ENCODE measurements around the gene CASP10.
A peak's percentile ranks its signal among the peaks of the same experiment; 100 is the strongest.

The CASP10 gene

GRCh38 chr2:201156036-201156435 is 26.9 kb upstream of the CASP10 start:
- Histone ChIP-seq H3K36me3 (ENCODE audit: insufficient read depth, low read length) (peaks cover 27% of the 10 kb centered on the region), H3K79me2 (ENCODE audit: insufficient read depth, low read length) (no peaks in the 10 kb centered on the region), H3K4me3 (ENCODE audit: low read depth in 1 of 2, low read length in 2 of 2) (no peak overlapping the region), H2AFZ (ENCODE audit: low read depth, low read length) (no peak overlapping the region), H3K9ac (ENCODE audit: low read depth, low read length) (no peak overlapping the region), H3K4me1 (ENCODE audit: insufficient read depth, low read length) (peaks cover 13% of the 10 kb centered on the region), H3K9me3 (ENCODE audit: insufficient read depth, low read length, severe bottlenecking) (no peaks in the 10 kb centered on the region), H3K27ac (ENCODE audit: low read length) (no peak overlapping the region), H4K20me1 (ENCODE audit: insufficient read depth, low read length) (no peaks in the 10 kb centered on the region), H3K4me2 (ENCODE audit: insufficient read depth, low read length) (no peak overlapping the region), H3K27me3 (ENCODE audit: insufficient read depth, low read length, poor library complexity) (no peaks in the 10 kb centered on the region)
- DNase-seq (no peak), ATAC-seq (ENCODE audit: insufficient read depth, low read depth) (no peak)
- no peak for TF ChIP-seq EZH2 (IDR thresholded peaks at IDR 0.05; ENCODE audit: borderline replicate concordance, low read depth, low read length, severe bottlenecking)
- TF ChIP-seq CTCF (IDR thresholded peaks at IDR 0.05; ENCODE audit: borderline replicate concordance, extremely low read depth, low read length, poor library complexity, severe bottlenecking), result no peak

- DNase-seq (no peak), ATAC-seq (ENCODE audit: insufficient read depth, low read depth) (no peak)
- H2AFZ ChIP-seq (ENCODE audit: low read depth, low read length), result no peak overlapping the region
- H3K4me1 ChIP-seq (ENCODE audit: insufficient read depth, low read length), result peaks cover 13% of the 10 kb centered on the region
- no peak overlapping the region for H3K9ac ChIP-seq (ENCODE audit: low read depth, low read length)
- H3K27ac ChIP-seq (ENCODE audit: low read length), result no peak overlapping the region
- H3K4me2 ChIP-seq (ENCODE audit: insufficient read depth, low read length), result no peak overlapping the region
- no peaks in the 10 kb centered on the region for H4K20me1 ChIP-seq (ENCODE audit: insufficient read depth, low read length)
- peaks cover 27% of the 10 kb centered on the region for H3K36me3 ChIP-seq (ENCODE audit: insufficient read depth, low read length)
- no peak overlapping the region for H3K4me3 ChIP-seq (ENCODE audit: low read depth in 1 of 2, low read length in 2 of 2)
- no peaks in the 10 kb centered on the region for H3K79me2 ChIP-seq (ENCODE audit: insufficient read depth, low read length)
- H3K27me3 ChIP-seq (ENCODE audit: insufficient read depth, low read length, poor library complexity), result no peaks in the 10 kb centered on the region
- TF ChIP-seq EZH2 (IDR thresholded peaks at IDR 0.05; ENCODE audit: borderline replicate concordance, low read depth, low read length, severe bottlenecking), result no peak
- TF ChIP-seq CTCF (IDR thresholded peaks at IDR 0.05; ENCODE audit: borderline replicate concordance, extremely low read depth, low read length, poor library complexity, severe bottlenecking), result no peak
- H3K9me3 ChIP-seq (ENCODE audit: insufficient read depth, low read length, severe bottlenecking), result no peaks in the 10 kb centered on the region
These were observed 26.3 kb upstream of the CASP10 start for GRCh38 chr2:201156640-201157039.

- ATAC-seq (ENCODE audit: insufficient read depth, low read depth), result no peak
- Histone ChIP-seq H3K4me3 (ENCODE audit: low read depth in 1 of 2, low read length in 2 of 2) (no peak overlapping the region), H3K27ac (ENCODE audit: low read length) (peak overlapping the region; percentile 49), H2AFZ (ENCODE audit: low read depth, low read length) (peak overlapping the region; percentile 65), H3K27me3 (ENCODE audit: insufficient read depth, low read length, poor library complexity) (no peaks in the 10 kb centered on the region), H3K36me3 (ENCODE audit: insufficient read depth, low read length) (peaks cover 33% of the 10 kb centered on the region), H4K20me1 (ENCODE audit: insufficient read depth, low read length) (no peaks in the 10 kb centered on the region), H3K79me2 (ENCODE audit: insufficient read depth, low read length) (no peaks in the 10 kb centered on the region), H3K4me1 (ENCODE audit: insufficient read depth, low read length) (peaks cover 13% of the 10 kb centered on the region), H3K9me3 (ENCODE audit: insufficient read depth, low read length, severe bottlenecking) (no peaks in the 10 kb centered on the region), H3K4me2 (ENCODE audit: insufficient read depth, low read length) (peak overlapping the region; percentile 19; the same call in 1 of the 2 replicates), H3K9ac (ENCODE audit: low read depth, low read length) (0 out of 2 replicates have a peak overlapping the region, but pooled peaks have one; percentile 8)
- TF ChIP-seq EZH2 (IDR thresholded peaks at IDR 0.05; ENCODE audit: borderline replicate concordance, low read depth, low read length, severe bottlenecking), result no peak
- no peak for TF ChIP-seq CTCF (IDR thresholded peaks at IDR 0.05; ENCODE audit: borderline replicate concordance, extremely low read depth, low read length, poor library complexity, severe bottlenecking)
- no peak for DNase-seq
These were observed 25.2 kb upstream of the CASP10 start for GRCh38 chr2:201157694-201158093.
